Uterus (tissue), 2 donors: ENCODE data around the gene RAB26.
"Not testable (repeated sequence)": the region's sequence is repeated elsewhere in the genome, so short reads cannot be mapped to it uniquely, and the experiment has no call there.

ENCODE experiments used
- CTCF ChIP-seq, 4 experiments: fragments of 200-600 bp in 2 of 4; fragments of 450-650 bp in 2 of 4; sonication (generic) in 2 of 4; IDR thresholded peaks; one replicate each; pipeline ENCODE4 v1.5.1; 2016 to 2019; ENCODE audit warnings: antibody characterized with exemption in 4 of 4, mild to moderate bottlenecking in 2 of 4, moderate library complexity in 1 of 4
- POLR2A ChIP-seq, 2 donors: fragments of 450-650 bp; IDR thresholded peaks; one replicate each; pipeline ENCODE4 v1.6.1; 2016; ENCODE audit warnings: antibody characterized with exemption in 2 of 2, mild to moderate bottlenecking in 1 of 2, moderate library complexity in 1 of 2

GRCh38 chr16:2123706-2124376 lies 24.6 kb upstream of the RAB26 start:
- TF ChIP-seq POLR2A, CTCF (IDR thresholded peaks at IDR 0.05): not testable (repeated sequence)
